ENCODE measurements around the gene EPC1. TPM values are rescaled to one million over a fixed set of nuclear protein-coding genes. Genes with fewer than 3 reads are reported as not detected.

The EPC1 gene
- total RNA-seq, 4 donors from 2014 or later: 47.5 to 72.8 (median 62.7) TPM

GRCh38 chr10:32350811-32351350 is 3.9 kb upstream of the EPC1 start:
- H3K4me1 ChIP-seq: peaks cover 0 to 57% (median 10%) of the 10 kb centered on the region in 4 donors
- TF ChIP-seq POLR2A (IDR thresholded peaks at IDR 0.05): no peak
- no peak for TF ChIP-seq EP300 (IDR thresholded peaks at IDR 0.05)
- TF ChIP-seq CTCF (IDR thresholded peaks at IDR 0.05): no peak
- 63 to 66% methylated on average over 3 of the region's 3 CpGs for WGBS, 2 donors

GRCh38 chr10:32349968-32350738 is 3.2 kb upstream of the EPC1 start:
- Histone ChIP-seq H3K9me3 (no peaks in the 10 kb centered on the region), H3K27me3 (no peaks in the 10 kb centered on the region), H3K4me1 (peaks cover 0 to 61% (median 10%) of the 10 kb centered on the region in 4 donors), H3K27ac (peak overlapping the region in 1 of 4 donors; percentile 46), H3K4me3 (no peak overlapping the region), H3K36me3 (no peaks in the 10 kb centered on the region)
- WGBS, 2 donors: 69 to 71% methylated on average over 7 of the region's 7 CpGs
- TF ChIP-seq POLR2A (IDR thresholded peaks at IDR 0.05) (no peak), CTCF (IDR thresholded peaks at IDR 0.05) (no peak), EP300 (IDR thresholded peaks at IDR 0.05) (no peak)
- DNase-seq (ENCODE audit: low spot score in 2 of 2): no peak

More at GRCh38 chr10:32350811-32351350, 3.9 kb upstream of the EPC1 start:
- Histone ChIP-seq H3K9me3 (no peaks in the 10 kb centered on the region), H3K36me3 (no peaks in the 10 kb centered on the region), H3K27ac (no peak overlapping the region), H3K4me3 (no peak overlapping the region), H3K27me3 (no peaks in the 10 kb centered on the region)
- DNase-seq (ENCODE audit: low spot score in 2 of 2): no peak

- no peak for DNase-seq (ENCODE audit: low spot score in 2 of 2)
- Histone ChIP-seq H3K36me3 (no peaks in the 10 kb centered on the region), H3K27ac (peak overlapping the region in 1 of 4 donors; percentile 46), H3K4me3 (no peak overlapping the region), H3K9me3 (no peaks in the 10 kb centered on the region), H3K4me1 (peaks cover 0 to 71% (median 18%) of the 10 kb centered on the region in 4 donors), H3K27me3 (no peaks in the 10 kb centered on the region)
- 68 to 74% methylated on average over 2 of the region's 2 CpGs for WGBS, 2 donors
- no peak for TF ChIP-seq CTCF (IDR thresholded peaks at IDR 0.05)
- TF ChIP-seq EP300 (IDR thresholded peaks at IDR 0.05): no peak
- no peak for TF ChIP-seq POLR2A (IDR thresholded peaks at IDR 0.05)
These were observed 2.2 kb upstream of the EPC1 start for GRCh38 chr10:32349199-32349585.

GRCh38 chr10:32348297-32349198 is 1.6 kb upstream of the EPC1 start:
- H3K4me1 ChIP-seq: peaks cover 0 to 73% (median 21%) of the 10 kb centered on the region in 4 donors
- H3K9me3 ChIP-seq: no peaks in the 10 kb centered on the region
- H3K4me3 ChIP-seq: peak overlapping the region in 3 of 4 donors; percentile 77 to 93 (median 82)
- H3K36me3 ChIP-seq: no peaks in the 10 kb centered on the region
- WGBS, 2 donors: 60 to 61% methylated on average over 18 of the region's 18 CpGs
- H3K27ac ChIP-seq: peak overlapping the region in 2 of 4 donors; percentile 99 to 100
- no peak for DNase-seq (ENCODE audit: low spot score in 2 of 2)
- H3K27me3 ChIP-seq: no peaks in the 10 kb centered on the region
- TF ChIP-seq CTCF (IDR thresholded peaks at IDR 0.05) (no peak), POLR2A (IDR thresholded peaks at IDR 0.05) (no peak), EP300 (IDR thresholded peaks at IDR 0.05) (no peak)

Measured in tibial nerve (tissue), 4 donors.